GM18951 (cell line): Measurements from ENCODE around the gene MTCL1.

ENCODE experiments used
- POLR2A ChIP-seq: IDR thresholded peaks from 4 replicates; pipeline ENCODE4 v1.6.1; 2011; ENCODE audit warnings: mild to moderate bottlenecking; ENCODE audit not compliant: insufficient read length, insufficient read depth; ENCODE audit errors: extremely low read depth
- in situ Hi-C: fragments of 300-500 bp; cut with MboI; formaldehyde crosslinking; loops from one replicate; pipeline ENCODE4 v1.12.0; 2022; ENCODE audit warnings: low sequenced_read_pairs, mixed read lengths, inconsistent platforms; ENCODE audit not compliant: unreplicated experiment

The MTCL1 gene

DNA sequence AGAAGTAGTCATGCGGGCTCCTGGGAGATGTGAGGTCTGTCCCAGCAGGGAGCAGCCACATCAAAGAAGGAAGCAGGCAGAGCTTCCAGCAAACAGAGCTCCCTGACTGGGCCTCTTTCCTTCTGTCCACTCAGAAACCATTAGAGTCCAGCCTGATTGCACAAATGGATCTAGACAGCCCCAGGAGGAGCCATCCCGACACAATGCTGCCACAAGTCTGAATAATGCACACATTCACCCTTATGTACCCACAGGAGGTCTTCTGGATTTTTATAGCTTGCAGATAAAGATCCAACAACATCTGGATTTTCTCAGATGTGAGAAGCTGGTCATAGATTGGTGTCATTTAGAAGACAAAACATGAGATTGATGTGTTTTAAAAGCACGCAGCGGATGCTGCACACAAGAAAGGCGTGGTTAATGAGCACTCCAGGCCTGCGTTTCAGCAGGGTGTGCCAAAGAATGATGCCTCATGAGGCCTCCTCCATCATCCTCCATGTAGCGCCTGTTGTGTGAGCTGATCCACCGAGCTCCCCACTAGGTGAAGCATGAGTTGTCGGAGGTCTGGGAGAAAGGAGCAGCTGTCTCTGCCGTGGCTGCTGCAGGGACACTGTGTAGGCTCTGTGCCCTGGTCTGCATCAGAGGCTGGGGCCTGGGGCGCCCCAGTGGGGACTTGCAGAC lies 60.6 kb downstream of the MTCL1 start:
- TF ChIP-seq POLR2A = no peak
- in situ Hi-C loops = no loop called here

DNA sequence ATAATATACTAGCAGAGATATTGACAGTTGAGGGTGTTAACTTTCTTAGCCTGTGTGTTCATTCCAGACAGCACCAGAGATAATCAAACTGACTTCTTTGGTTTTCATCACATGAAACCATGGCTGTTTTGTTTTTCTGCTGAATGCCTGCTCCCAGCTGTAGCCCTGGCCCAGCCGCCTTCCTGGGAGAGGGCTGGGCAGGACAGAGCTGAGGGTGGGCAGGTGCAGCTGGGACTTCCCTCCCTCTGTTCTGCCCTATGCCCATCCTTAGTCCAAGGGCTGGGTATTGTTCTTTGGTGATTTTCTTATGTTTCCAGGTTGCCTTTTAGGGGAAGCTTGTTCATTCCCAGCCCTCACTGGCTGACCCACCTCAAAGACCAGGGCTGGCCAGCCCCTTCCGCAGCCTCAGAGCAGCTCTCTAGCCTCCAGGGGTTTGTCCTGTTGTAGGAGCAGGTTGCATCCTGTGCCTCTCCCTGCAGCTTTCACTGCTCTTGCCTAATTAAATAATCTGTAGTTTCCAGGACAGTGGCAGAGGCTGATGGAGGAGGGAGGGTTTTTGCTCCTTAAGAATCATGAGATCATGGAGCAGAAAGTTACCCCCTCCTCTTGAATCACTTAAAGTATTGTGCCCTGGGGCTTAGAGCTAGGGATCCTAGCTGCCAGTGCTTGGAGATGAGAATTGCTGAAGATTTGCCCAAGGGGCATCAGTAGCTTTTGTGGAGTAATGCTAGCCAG lies 61.4 kb downstream of the MTCL1 start:
- in situ Hi-C loops = no loop called here
- TF ChIP-seq POLR2A = no peak

DNA sequence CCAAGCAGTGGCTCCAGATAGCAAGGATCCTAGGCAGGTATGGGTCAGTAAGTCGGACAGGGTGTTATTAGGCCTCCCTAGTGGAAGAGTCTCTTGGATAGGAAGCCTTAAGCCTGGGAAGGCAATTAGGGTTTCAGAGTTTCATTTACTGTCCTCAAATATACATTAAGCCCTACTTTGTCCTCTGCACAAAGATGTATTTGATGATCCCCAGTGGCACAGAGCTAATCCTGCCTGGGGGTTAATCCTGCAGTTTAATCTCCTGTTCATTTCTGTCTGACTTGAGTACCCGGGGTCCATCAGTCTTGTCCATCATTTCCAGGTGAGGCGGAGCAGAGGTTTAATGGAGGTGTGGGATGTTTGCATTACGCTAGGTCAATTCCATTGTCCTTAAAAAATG lies 62.0 kb downstream of the MTCL1 start:
- in situ Hi-C loops = no loop called here

DNA sequence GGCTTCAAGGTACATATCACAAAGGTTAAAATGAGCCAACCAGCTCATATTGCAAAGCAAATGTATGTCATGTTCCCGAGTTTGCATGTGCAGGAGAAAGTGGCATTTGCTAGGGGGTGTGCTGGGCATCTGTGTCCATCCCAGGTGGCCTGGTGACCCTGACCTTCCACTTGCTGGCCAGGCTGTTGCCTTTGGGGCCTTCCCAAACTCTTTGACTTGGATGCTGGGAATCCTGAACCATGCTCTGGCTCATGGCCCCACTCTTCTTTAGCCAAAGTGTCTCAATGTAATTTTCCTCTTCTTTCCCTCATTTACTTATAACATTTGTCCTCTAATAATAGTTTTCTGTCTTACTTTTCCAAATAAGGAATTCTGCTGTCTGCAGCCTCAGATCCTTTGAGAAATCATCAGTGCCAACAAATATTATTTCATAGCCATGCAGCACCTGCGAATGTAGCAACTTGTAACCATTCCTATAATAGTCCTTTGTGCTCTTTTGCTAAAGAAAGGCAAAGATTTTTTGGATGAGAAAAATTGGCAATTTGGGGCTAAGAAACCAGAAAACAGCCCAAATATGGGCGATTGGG lies 64.2 kb downstream of the MTCL1 start:
- no peak for TF ChIP-seq POLR2A
- in situ Hi-C loops = no loop called here

More for the DNA sequence above, 62.0 kb downstream of the MTCL1 start:
- TF ChIP-seq POLR2A = no peak

DNA sequence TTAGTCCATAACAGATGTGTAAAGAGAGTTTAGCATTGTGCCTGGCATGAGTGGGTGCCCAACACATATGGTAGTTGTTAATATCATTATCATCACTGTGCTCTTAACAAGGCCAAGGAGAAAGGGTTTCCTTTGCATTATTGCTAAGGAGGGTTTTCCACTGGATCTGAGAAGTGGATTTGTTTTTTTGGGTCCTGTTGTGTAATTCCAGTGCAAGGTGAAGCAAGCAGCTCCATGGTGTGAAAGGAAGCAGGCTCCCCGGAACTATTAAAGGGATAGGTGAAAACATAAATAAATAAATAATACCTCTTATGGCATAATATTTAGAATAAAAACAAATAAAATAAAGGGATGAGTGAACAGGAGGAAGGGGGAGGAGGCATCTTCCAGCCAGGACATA lies 65.3 kb downstream of the MTCL1 start:
- in situ Hi-C loops = no loop called here
- no peak for TF ChIP-seq POLR2A

DNA sequence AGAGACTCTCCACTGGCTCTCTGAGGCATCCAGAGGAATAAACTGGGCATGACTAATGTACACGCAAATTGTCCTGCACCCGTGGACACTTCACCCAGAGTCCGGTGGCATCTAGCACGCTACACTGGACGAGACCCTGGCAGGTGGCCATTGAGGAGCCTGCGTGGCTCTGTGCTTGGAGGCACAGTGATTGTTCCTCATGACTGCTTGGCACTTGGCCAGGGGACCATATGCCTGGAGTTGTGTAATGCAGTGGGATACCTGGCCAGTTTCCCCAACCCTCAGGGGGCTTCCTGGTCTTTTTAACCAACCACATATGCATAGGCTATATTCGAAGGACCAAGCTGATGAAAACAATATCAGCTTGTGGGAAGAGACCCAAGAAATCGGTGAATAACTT lies 66.6 kb downstream of the MTCL1 start:
- in situ Hi-C loops = no loop called here
- TF ChIP-seq POLR2A = no peak

DNA sequence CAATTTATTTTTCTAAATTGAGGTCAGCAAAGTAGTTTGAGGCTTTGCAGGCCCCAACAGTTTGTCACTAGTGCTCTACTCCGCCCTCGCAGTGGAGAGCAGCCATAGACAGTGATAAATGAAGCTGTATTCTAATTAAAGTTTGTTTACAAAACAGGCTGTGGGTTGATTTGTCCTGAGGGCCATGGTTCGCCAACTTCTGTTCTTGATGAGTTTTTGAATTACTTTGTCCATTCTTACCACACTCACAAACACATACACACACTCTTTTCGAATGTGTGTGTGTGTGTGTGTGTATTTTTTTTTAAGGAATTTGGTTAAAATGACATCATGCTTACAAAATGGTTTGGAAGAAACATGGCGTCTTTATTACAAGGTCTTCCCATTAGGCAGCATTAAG lies 68.6 kb downstream of the MTCL1 start:
- in situ Hi-C loops = no loop called here
- TF ChIP-seq POLR2A = no peak

DNA sequence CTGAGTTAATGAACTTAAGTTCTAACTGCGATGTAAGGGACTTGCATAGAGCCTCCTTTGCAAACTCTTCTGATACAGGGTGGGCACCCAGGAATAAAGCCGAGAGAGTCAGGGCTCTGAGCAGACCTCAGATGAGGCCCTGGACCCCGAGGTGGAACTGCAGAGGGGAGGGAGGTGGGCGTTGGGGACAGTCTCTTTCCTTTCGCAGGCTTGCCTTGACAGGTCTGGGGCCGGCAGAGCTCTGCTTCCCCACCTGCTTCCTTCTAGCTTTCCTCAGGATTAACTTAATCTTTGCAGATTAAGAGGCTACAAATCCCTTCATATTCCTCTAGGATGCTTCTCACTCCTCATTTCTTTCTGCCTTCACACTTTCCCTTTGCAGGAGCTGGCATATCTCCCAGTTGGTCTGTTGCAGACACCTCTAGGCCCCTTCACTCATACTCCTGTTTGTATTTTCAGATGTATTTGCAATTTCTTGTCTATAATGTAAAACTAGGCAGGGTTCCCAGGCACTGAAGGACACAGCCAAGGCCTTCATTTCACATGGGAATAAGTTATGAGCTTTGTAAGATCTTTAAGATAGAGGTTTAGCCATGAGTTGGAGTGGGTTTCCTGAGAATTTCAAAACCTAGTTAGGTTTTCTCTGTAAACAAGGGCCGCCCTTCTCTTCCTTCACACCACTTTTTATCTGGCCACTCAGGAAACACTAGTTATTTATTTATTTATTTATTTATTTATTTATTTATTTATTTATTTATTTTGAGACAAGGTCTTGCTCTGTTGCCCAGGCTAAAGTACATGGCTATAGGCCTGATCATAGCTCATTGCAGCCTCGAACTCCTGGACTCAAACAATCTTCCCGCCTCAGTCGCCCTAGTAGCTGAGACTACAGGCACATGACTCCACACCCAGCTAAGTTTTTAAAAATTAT lies 70.9 kb downstream of the MTCL1 start:
- in situ Hi-C loops = no loop called here
- TF ChIP-seq POLR2A = no peak

DNA sequence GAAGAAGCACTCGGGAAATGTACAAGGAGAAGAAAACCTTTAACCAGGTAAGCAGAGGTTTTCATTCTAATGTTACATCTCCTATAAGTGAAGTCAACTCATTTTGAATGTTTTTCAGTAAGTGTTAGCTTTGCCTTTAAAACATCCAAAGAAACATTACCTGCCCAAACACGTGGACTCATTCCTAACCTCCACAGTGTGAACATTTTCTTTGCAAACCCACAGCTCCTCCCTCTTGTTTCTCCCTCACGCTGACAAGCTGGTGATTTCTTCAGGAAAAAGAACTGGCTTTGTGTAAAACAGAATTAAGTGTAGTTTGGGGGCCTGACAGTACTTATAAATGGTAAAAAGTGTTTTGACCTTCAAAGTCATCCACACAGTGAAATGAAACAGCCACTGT lies 72.5 kb downstream of the MTCL1 start:
- TF ChIP-seq POLR2A = no peak
- in situ Hi-C loops = no loop called here

DNA sequence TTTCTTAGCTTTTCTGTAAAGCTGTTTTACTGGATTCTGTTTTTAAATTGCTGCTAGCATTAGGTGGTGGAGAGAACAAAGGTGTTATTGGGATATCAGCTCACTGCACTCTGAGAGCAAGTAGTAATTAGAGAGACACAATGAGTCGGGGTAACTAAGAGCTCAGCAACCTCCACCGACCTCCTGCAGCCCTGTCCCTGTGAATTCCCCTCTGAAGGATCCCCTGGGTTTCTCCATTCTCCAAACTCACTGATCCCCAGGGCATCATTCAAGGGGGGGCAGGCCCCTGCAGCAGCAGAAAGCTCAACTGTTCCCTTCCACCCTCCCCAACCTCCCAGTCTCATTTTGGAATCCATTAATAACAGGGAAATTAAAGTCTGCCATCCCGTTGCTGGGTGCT lies 73.0 kb downstream of the MTCL1 start:
- TF ChIP-seq POLR2A = no peak
- in situ Hi-C loops = no loop called here

DNA sequence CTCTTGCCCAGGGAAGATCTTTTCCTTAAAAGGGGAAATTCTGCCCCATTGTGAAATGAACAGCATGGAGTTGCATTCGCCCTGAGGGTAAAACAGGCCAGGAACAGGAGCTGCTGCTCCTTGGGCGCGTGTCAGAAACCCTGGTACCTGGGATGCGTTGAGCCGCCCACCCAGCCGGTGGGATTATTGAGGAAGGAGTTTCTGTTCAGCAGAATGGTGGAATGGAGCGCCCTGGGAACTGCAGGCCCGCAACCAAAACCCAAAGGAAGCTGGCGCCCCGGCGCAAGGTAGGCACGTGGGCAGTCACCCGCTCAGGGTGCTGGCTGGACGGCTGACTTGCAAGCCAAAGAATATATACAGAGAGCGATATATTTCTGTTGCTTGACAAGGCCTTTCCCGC lies 73.5 kb downstream of the MTCL1 start:
- TF ChIP-seq POLR2A = no peak
- in situ Hi-C loops = no loop called here

DNA sequence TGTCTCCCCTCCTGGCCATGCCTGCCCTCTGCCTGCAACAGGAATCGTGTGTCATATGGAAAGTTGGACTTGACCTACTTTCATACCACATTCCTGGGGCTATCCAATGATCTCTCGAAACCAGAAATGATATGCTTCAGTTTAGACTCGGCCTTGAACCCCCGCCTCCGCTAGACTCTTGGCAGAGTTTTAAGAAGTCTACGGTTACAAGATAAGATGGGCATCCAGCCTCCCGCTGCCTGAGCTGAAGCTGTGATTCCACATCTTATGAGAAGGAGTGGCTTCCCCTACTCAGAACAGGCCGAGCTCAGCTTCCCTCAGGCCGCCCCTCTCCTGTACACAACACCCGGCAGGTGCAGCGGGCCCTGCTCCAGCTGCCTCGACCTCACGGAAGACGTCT lies 73.9 kb downstream of the MTCL1 start:
- in situ Hi-C loops = no loop called here
- no peak for TF ChIP-seq POLR2A

DNA sequence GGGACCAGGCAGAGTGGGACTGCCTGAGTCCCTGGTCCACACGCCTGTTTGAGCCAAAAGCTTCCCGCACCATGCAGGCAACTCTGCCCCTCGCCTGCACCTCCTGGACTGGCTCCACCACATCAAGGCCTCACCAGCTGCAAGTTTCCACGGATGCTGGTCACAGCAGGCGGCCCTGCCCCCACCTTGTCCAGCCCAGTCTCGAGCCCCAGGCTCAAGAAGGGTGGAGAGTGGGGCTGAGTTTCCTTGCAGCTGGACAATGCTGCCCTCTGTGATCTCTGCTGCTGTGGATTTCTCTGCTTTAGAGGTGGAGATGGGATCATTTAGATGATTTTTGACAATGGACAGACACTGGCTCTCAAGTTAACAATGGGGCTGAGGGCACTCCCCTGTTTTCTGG lies 74.9 kb downstream of the MTCL1 start:
- TF ChIP-seq POLR2A = no peak
- in situ Hi-C loops = no loop called here
